ENCODE data around the gene OPRPN. TPM values are rescaled to one million over a fixed set of nuclear protein-coding genes. Genes with fewer than 3 reads are reported as not detected.

OPRPN gene
- not detected for total RNA-seq

- DNase-seq = no peak
Measured at GRCh38 chr4:70397580-70397979, at the start of gene OPRPN. OPRPN (plus strand) TSS chr4:70397940; CDS start chr4:70399286, 1,346 bp downstream.

- no peak for DNase-seq
Measured at GRCh38 chr4:70356185-70356584, 41.6 kb upstream of the OPRPN start.

GRCh38 chr4:70359115-70359661 is 38.6 kb upstream of the OPRPN start:
- no peak for DNase-seq

- DNase-seq = no peak
Measured at GRCh38 chr4:70360460-70360859, 37.3 kb upstream of the OPRPN start, which contains the start of gene SMR3A. SMR3A (plus strand) TSS chr4:70360760; CDS start chr4:70362116, 1,356 bp downstream.

GRCh38 chr4:70364002-70364401 is 33.7 kb upstream of the OPRPN start:
- DNase-seq = no peak

DNA sequence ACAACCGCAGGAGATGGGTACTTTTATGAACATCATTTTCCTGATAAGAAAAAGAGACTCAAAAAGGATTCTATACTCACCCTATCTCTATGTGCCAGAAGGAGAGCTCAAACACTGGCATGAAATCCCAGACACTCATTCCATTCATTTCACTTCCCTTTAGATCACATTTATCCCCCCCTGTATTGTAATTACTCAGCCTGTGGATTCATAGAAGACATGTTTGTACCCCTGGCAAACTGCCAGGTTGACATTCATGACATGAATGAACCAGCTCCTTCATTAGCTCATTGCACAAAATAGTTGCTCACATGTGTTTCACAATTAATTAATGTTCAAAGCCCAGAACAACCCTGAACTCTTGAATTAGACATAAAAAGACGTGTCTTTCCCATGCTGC is 32.3 kb upstream of the OPRPN start:
- peak; percentile 46 for DNase-seq

DNA sequence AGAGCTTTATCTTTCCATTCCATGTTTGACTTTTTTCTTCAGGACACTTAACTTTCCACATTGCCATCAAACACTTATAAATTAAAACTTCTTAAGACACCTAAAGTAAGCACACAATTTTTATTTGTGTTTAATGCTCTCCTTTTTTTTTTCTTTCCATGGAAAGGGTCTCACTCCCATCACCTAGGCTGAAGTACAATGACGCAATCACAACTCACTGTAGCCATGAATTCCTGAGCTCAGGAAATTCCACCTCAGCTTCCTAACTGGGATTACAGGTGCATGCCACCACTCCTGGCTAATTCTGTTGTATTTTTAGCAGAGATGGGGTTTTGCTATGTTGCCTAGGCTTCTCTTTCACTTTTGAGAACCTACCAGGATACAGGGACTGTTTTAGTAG is 29.9 kb upstream of the OPRPN start:
- no peak for DNase-seq

GRCh38 chr4:70371987-70372386 is 25.8 kb upstream of the OPRPN start:
- DNase-seq = no peak

GRCh38 chr4:70372760-70373159 is 25.0 kb upstream of the OPRPN start:
- DNase-seq = no peak

GRCh38 chr4:70380578-70380977 is 17.2 kb upstream of the OPRPN start:
- DNase-seq = no peak

DNA sequence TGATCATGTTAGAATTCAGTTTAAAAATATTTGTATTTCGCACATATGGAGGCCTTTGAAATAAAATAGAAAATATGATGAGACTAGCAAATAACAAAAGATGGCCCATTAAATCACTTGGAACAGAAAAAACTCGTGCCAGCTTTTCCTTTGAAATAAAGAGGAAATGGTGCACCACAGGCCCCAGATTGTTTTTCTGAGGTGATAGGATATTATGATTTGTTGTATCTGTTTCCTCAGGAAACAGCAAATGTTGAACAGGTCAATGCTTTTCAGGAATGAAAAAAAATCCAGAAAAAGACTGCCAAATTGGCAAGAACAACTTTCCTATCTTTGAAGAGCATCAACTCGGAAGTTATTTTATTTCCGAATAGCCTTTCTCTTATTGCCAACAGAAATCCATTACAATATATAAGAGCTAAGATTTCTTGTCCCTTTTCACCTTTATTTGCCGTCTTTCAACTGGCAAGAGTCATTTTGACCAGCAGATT is 15.0 kb upstream of the OPRPN start, which contains the start of gene SMR3B:
SMR3B (plus strand) TSS at position 441 of the 491 bp plus-strand sequence. CDS start 1,380 bp downstream, outside the sequence.
- no peak for DNase-seq

DNA sequence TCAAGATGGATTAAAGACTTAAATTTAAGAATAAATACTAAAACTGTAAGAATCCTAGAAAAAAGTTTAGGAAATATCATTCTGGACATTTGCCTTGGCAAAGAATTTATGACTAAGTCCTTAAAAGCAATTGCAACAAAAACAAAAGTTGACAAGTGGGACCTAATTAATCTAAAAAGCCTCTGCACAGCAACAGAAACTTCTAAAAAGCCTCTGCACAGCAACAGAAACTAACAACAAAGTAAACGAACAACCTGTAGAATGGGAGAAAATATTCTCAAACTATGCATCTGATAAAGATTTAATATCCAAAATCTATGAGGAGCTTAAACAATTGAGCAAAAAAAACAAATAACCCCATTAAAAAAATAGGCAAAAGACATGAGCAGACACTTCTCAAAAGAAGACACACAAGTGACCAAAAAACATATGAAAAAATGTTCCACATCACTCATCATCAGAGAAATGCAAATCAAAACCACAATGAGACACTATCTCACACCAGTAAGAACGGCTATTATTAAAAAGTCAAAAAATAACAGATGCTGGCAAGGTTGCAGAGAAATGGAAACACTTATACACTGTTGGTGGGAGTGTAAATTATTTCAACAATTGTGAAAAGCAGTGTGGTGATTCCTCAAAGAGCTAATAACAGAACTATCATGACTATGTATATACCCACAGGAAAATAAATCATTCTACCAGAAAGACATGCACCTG is 5.5 kb upstream of the OPRPN start:
- DNase-seq = no peak

DNA sequence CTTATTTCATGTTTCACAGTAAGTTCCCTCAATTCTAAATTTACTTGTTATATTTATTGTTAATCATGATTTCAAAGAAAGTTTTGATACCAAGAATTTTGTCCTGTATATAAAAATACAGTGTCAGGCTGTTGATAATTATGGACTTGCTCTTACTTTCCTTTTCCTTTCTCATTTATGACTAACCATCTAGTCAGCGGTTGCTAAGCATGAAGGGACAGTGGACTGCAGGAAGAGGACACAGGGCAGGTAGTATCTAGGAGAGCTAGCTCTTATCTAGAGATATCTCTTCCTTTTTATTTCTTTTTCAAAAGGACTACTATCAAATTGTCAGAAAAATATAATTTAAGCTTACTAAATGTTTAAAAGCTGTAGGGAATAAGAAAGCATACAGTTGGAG is 1.6 kb downstream of the OPRPN start:
- DNase-seq = no peak

- DNase-seq = no peak
Measured at GRCh38 chr4:70402762-70403161, 5.0 kb downstream of the OPRPN start.

DNA sequence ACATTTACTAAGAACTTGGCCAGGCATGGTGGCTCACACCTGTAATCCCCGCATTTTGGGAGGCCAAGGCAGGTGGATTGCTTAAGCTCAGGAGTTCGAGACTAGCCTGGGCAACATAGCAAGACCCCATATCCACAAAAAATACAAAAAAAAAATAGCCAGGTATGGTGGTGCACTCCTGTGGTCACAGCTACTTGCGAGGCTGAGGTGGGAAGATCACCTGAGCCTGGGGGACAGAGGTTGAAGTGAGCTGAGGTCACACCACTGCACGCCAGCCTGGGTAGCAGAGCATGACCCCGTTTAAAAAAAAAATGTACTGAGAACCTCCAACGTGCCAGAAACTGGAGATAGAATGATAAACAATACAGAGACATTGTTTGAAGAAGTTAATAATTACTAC is 8.0 kb downstream of the OPRPN start:
- no peak for DNase-seq

GRCh38 chr4:70425306-70425705 is 27.6 kb downstream of the OPRPN start:
- DNase-seq = no peak

DNA sequence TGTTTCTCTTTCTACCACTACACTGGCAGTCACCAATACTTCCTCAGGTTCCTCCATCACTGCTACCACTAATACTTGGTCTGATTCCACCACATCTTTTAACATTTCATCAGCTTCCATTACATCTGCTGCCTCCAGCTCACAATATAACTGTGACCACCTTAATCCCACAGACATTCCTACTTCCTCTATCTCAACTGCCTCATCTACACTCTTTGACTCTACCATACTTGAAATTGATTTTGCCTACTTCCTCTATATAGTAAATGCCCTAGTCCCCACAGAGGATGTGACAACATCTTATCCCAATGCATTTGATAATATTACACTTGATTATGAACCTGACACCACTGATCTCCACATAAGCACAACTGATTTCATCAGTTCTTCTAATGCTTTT is 29.0 kb downstream of the OPRPN start:
- DNase-seq = no peak

GRCh38 chr4:70437197-70437596 is 39.5 kb downstream of the OPRPN start:
- no peak for DNase-seq

DNA sequence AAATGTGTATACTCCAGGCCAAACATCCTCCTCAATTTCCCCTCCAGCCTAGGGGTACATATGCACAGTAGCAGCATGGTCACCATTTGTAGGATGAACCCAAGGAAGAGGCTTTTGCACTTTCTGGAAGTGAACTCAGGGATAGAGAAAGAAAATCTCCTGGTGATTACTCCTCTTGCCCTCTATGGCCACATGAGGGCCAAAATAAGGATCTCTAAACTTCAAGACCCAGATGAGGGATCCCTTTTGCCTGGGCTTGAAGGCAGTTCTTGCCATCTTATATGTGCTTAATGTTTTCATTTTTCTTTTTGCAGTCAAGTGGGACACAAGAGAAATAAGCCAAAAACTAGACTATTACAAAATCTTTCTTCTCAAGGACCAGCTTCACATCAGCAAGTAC is 44.7 kb downstream of the OPRPN start:
- no peak for DNase-seq

DNA sequence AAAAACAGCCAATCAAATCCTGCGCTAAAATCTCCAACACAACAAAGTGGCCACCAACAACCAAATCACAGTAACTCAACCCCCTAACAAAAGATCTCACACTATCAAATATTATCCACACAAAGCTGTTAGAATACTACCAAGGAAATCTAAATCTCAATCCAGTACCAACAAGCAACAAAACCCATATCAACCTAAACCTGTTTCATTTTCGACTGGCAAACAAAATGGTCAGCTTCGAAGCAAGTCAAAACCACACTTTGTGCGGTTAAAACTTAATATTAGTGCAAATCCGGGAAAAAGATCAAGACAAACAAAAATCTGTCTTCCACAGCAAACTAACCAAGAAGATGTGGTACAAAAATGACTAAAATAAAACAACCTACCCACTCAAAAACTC is 45.6 kb downstream of the OPRPN start:
- no peak for DNase-seq

DNA sequence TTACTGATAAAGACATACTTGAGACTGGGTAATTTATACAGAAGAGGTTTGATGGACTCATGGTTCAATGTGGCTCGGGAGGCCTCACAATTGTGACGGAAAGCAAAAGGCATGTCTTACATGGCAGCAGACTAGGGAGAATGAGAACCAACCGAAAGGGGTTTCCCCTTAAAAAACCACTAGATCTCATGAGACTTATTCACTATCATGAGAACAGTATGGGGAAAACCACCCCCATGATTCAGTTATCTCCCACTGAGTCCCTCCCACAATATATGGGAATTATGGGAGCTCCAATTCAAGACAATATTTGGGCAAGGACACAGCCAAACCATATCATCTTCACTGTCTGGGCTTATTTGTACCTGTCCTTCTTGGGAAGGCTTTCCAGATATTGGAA is 51.5 kb downstream of the OPRPN start:
- DNase-seq = no peak

GRCh38 chr4:70452946-70453345 is 55.2 kb downstream of the OPRPN start:
- DNase-seq = no peak

Measured in tongue (tissue), 2 donors.